ENCODE results near the gene UBAC2.

UBAC2 gene

GRCh38 chr13:99429670-99430069, 229.0 kb downstream of the UBAC2 start:
- DNase-seq (ENCODE audit: low read depth in 2 of 2, low spot score in 1 of 2), result no peak

- no peak for DNase-seq (ENCODE audit: low read depth in 2 of 2, low spot score in 1 of 2)
Observed at GRCh38 chr13:99431927-99432608, 231.4 kb downstream of the UBAC2 start.

- peak; percentile 54 to 76 for DNase-seq (ENCODE audit: low read depth in 2 of 2, low spot score in 1 of 2)
Observed at GRCh38 chr13:99432609-99433542, 232.2 kb downstream of the UBAC2 start.

DNA sequence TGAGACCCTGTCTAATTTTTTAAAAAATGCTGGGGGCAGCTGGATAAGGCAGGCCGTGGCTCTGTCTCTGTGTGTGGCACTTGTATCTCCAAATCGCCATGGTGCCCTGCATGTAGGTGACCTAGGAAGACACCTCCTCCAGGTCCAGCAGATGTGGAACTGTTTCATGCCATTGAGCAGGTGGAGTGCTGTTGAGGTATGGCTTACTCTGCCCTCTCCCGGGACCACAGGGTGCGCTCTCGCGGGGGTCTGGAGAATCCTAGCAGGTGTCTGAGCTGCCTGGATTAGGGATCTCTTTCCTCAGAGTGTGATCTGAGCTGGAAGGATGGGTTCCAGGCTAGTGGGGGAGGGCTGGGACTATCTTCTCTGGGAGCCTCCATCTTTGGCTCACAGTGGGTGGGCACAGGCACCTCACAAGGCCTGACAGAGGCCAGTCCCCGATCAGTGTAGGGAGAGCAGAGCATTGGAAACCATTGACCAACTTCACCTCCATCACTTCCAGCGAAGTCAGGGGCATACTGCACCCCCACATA, 233.0 kb downstream of the UBAC2 start:
- no peak for DNase-seq (ENCODE audit: low read depth in 2 of 2, low spot score in 1 of 2)

DNA sequence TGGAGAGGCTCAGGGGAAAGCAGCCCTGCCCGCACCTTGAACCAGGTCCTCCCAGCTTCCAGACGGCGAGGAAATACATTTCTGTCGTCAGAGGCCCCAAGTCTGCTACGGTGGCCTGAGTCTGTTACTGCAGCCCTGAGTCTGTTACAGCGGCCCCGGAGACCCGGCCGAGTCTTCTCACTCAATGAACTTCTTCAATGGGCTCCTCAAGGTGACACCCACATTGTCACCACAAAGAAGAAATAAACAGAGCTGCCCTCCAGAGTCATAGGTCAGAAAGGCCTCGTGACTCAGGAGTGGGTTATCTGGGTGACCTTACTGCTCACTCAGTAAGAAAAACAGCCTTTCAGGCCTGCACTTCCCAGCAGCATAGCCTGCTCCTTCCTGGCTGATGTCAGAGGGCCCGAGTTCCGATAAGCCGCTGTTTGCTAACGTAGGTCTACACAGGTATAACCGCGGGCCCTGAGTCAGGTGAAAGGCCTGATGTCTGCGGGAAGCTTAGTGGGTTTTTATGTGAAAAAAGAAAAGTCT, 233.7 kb downstream of the UBAC2 start:
- DNase-seq (ENCODE audit: low read depth in 2 of 2, low spot score in 1 of 2), result peak; percentile 52 to 69

GRCh38 chr13:99435116-99435515, 234.5 kb downstream of the UBAC2 start:
- DNase-seq (ENCODE audit: low read depth in 2 of 2, low spot score in 1 of 2), result no peak

- no peak for DNase-seq (ENCODE audit: low read depth in 2 of 2, low spot score in 1 of 2)
Observed at GRCh38 chr13:99435998-99436397, 235.3 kb downstream of the UBAC2 start.
